Activated CD4-positive, alpha-beta T cell treated with anti-CD3 and anti-CD28 coated beads, Interleukin-2, amount 50 U/mL, for 1 hour (primary cell): ENCODE data around the gene SLC38A8.

Experiments used
- DNase-seq: peaks from one replicate; pipeline ENCODE4 v3.0.0-alpha.2; 2020

Gene SLC38A8

DNA sequence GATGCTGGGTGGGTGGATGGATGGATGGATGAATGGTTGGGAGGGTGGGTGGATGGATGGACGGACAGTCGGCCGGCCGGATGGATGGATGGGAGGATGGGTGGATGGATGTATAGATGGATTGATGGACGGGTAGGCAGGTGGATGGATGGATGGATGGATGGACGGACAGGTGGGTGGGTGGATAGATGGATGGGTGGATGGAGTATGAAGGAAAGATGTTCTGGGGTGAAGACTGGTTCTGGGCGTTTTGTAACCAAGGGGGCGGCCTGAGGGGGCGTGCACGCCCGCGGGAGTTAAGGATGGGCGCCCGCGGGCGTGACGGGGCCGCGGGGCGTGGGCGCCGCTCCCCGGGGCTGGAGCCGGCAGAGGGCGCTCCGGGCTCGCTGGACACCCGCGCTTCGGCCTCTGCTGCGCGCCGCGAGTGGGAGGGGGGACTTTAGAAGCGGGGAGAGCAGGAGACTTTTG lies 74.7 kb downstream of the SLC38A8 start, which contains the start of gene NECAB2:
Gene NECAB2, plus strand, starts transcription at position 407 of the 468 bp plus-strand sequence. CDS start 405 bp downstream, outside the sequence.
- DNase-seq: no peak

DNA sequence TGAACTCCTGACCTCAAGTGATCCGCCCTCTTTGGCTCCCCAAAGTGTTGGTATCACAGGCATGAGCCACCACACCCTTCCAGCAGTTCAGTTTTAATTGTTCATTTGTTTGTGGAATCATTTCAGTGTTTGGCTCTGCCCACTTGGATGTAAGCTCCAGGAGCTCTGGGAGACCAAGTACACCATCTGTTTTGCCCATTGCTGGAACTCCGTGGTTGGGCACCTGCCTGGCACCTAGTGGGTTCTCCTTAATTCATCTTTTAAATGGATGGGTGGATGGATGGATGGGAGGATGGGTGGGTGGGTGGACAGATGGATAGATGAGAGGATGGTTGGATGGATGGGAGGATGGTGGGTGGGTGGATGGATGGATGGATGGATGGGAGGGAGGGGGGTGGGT lies 75.5 kb downstream of the SLC38A8 start:
- no peak for DNase-seq

DNA sequence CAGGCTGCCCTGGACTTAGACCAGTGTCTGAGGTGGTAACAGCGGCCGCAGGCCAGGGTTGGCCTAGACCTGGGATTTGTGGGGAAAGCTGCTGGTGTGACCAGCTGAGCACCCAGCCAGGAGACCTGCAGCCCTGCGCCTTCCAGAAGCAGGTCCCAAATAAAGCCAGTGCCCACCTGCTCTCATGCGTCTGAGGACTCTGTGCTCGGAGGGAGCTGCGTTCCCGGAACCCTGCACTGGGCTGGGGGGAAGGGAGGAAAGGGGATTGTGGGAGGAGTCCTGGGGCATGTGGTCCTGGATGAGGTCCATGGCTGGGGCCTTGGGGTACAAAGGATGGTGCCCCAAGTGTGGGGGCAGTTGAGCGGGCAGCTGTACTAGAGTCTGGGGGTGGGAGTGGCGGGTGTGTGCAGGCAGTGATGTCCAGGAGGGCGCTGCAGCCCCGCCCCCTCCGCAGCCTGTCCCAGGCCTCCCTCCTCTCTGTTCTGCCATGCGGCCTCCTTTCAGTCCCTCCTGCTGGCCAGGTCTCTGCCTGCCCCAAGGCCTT lies 76.4 kb downstream of the SLC38A8 start:
- DNase-seq: no peak

DNA sequence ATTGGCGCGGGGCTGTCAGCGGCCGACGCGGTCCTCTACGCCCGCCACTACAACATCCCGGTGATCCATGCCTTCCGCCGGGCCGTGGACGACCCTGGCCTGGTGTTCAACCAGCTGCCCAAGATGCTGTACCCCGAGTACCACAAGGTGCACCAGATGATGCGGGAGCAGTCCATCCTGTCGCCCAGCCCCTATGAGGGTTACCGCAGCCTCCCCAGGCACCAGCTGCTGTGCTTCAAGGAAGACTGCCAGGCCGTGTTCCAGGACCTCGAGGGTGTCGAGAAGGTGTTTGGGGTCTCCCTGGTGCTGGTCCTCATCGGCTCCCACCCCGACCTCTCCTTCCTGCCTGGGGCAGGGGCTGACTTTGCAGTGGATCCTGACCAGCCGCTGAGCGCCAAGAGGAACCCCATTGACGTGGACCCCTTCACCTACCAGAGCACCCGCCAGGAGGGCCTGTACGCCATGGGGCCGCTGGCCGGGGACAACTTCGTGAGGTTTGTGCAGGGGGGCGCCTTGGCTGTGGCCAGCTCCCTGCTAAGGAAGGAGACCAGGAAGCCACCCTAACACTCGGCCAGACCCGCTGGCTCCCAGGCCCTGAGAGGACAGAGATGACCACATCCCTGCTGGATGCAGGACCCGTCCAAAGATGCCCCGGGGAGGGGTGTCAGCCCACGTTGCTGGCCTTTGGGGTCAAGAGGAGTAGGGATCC lies 77.0 kb downstream of the SLC38A8 start:
- no peak for DNase-seq

DNA sequence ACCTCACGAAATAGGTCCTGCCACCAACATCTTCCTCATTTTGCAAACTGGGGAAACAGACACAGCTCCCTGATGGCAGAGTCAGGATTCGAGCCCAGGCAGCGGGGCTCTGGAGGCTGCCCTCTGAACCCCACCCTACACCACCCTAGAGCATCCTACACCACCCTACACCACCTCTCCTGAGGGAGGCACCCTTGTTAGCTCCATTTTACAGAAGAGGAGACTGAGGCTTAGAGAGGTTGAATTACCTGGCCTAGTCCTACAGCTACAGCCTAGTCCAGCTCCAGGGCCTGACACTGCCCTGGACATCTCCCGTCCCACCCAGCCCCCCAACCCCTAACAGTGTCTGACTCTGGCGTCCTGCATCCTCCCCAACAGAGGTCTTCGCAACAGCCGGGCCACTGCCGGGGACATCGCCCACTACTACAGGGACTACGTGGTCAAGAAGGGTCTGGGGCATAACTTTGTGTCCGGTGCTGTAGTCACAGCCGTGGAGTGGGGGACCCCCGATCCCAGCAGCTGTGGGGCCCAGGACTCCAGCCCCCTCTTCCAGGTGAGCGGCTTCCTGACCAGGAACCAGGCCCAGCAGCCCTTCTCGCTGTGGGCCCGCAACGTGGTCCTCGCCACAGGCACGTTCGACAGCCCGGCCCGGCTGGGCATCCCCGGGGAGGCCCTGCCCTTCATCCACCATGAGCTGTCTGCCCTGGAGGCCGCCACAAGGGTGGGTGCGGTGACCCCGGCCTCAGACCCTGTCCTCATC lies 77.7 kb downstream of the SLC38A8 start:
- DNase-seq: no peak

DNA sequence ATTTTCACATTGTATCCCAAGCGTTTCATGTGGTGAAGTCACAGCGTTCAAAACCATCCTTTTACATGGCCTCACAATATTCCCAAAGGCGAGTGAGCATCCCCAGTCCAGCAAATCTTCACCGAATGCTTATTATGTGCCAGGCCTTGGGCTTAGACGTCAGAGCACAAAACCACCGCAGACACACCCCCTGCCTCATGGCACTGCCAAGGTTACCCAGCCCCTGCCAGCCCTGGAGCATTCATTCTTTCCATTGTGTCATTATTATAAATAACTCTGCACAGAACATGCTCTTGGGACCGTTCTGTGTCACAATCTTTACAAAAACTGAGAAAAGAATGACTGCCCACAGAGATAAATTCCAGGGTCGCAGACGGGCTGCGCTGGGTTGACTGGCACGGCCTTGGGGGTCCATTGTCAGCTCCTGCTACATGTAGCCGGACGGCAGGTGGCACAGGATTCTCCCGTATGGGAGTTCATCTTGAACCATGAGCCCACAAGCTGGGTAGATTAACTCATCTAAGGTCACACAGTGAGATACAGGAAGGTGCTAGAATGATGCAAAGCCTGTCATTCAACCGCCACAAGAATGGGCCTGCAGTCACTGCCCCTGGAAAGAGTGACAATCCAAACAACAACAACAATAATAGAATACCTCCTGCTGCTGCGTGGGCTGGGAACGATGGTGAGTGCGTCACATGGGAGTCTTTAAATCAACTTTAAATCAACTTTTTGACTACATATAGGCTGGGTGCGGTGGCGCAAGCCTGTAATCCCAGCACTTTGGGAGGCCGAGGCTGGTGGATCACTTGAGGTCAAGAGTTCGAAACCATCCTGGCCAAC lies 79.1 kb downstream of the SLC38A8 start:
- no peak for DNase-seq

DNA sequence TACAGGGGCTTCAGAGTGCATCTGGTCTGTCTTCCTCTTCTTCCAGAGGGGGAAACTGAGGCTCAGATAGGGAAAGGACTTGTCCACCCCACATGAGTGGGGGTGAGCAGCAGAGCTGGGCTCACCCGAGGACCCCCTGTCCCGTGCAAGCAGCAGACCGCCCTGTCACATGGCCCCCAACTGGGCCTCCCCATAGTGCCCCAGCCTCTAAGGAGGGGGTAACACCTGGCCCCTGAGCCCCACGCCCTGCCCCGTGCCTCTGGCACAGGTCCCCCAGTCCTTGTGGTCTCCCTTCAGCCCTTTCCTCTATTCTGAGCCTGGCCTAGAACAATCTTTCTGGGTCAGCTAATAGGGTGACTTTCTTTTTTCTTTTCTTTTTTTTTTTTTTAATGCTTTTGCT lies 81.0 kb downstream of the SLC38A8 start:
- DNase-seq: no peak

DNA sequence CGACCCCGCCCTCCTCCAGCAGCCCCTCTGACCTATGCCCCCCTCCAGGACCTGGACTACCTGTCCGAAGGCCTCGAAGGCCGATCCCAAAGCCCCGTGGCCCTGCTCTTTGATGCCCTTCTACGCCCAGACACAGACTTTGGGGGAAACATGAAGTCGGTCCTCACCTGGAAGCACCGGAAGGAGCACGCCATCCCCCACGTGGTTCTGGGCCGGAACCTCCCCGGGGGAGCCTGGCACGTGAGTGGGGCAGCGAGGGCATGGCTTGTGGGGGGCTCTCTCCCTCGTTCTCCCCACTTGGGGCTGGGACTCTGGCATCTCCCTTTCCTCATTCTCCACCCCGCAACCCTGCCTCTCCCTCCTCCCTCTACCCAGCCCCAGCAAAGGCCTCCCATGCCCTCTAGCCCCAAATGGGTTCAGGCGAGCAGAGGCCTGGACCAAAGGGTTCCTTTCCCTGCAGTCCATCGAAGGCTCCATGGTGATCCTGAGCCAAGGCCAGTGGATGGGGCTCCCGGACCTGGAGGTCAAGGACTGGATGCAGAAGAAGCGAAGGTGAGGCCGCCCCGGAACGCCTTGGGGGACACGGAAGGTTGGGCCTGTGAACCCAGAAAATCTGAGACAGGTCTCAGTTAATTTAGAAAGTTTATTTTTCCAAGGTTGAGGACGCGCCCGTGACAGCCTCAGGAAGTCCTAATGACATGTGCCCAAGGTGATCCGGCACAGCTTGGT lies 81.9 kb downstream of the SLC38A8 start:
- DNase-seq: no peak
